Measurements from ENCODE around the gene PCCA.
"Not testable (repeated sequence)": the region's sequence is repeated elsewhere in the genome, so short reads cannot be mapped to it uniquely, and the experiment has no call there.

Gene PCCA, protein sequence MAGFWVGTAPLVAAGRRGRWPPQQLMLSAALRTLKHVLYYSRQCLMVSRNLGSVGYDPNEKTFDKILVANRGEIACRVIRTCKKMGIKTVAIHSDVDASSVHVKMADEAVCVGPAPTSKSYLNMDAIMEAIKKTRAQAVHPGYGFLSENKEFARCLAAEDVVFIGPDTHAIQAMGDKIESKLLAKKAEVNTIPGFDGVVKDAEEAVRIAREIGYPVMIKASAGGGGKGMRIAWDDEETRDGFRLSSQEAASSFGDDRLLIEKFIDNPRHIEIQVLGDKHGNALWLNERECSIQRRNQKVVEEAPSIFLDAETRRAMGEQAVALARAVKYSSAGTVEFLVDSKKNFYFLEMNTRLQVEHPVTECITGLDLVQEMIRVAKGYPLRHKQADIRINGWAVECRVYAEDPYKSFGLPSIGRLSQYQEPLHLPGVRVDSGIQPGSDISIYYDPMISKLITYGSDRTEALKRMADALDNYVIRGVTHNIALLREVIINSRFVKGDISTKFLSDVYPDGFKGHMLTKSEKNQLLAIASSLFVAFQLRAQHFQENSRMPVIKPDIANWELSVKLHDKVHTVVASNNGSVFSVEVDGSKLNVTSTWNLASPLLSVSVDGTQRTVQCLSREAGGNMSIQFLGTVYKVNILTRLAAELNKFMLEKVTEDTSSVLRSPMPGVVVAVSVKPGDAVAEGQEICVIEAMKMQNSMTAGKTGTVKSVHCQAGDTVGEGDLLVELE

DNA sequence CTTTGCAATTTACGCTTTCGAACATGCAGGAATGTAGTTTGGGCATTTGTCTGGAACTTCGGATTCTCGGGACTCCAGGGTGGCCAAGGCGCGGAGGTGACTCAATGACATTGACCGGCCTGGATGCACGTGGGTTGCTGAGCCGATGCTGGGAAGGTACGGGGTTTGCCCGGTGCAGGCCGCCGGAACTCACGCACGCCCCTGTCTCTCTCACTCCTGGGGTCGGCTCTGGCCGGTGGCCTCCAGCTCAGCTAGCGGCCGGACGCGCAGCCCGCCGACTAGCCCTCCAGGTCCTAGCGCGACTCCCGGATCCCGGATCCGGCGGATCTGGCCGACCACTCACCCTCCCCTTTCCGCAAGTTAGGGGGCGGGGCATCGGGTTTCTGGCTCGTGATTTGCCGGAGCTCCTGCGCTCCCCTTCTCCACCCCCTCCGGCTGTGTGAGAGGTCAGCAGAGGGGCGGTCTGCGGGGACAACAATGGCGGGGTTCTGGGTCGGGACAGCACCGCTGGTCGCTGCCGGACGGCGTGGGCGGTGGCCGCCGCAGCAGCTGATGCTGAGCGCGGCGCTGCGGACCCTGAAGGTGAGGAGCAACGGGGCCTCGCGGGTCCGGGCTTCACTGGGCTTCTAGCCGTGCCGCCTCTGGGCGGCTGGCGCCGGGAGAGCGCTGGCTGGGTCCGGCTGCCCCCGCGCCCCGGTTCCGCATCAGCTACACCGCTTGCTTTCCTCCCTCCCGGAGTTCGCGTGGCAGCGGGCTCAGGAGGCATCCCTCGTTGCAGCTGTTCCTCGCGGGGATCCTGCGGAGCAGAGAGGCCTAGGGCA is at the start of gene PCCA:
TSS of gene PCCA (plus strand) at position 450 of the 821 bp plus-strand sequence. CDS start at position 478, 28 bp downstream.
- DNase-seq (ENCODE audit: low read depth), result peak; percentile 50

DNA sequence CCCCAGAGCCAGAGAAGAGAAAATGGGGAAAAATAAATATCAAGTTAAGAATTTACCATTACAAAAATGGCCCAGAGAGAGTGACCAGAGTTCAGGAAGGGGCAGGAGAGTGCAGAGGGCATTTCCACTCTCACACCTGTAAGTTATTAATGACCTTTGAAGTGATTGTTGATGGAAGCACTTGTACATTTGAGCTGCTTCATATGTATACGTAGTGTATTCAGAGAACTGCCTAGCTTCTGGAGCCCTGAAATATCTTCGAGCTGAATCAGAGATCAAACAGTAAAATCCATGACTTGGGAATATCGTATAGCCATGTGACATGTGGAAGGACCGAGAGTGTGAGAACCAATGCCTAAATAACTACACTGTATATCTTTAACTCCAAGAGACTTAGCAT is 49.2 kb upstream of the PCCA start:
- no peak for DNase-seq (ENCODE audit: low read depth)

DNA sequence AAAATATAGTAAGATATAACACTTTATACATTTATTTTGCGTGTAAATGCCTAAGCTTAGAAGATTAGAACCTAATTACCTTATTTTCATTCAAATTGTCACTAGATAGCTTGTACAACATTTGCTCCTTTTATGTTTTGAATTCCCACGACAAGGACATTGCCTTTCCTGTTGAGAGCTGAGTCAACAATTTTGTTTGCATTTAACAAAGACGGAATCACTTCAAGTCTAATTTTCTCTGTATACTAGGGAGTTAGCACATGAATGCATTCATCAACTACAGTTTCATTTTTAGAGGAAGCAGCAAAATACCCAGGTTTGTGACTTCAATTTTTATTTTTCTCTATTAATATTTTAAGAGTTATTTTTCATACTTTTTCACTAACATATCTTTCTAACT is 48.7 kb upstream of the PCCA start:
- no peak for DNase-seq (ENCODE audit: low read depth)

DNA sequence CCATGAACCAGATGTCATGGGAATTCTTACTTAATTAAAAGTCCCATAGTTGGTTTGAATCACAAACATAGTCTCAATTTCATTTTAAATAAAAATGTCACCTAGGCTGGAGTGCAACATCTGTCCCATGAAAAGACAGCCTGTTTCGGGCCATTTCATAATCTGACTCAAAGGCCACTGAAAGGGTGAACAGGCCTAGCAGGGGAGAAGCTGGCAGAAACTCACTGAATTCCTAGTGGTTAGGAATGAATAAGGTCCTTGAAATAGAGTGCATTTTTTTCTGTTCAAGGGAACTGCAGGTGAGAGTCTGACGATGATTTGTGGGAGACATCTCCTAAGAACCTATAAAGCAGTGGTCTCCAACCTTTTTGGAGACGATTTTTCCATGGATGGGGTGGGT is 44.0 kb upstream of the PCCA start:
- DNase-seq (ENCODE audit: low read depth), result no peak

DNA sequence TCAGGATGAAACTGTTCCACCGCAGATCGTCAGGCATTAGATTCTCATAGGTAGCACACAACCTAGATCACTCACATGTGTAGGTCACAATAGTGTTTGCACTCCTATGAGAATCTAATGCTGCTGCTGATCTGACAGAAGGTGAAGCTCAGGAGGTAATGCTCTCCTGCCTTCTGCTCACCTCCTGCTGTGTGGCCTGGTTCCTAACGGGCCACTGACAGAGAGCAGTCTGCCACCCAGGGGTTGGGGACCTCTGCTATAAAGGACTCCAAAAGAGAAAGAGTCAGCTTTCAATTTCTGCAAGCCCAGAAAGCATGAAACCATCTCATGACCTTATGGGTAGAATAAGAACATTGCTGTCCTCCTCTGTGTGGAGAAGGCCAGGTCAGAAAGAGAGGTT is 43.5 kb upstream of the PCCA start:
- DNase-seq (ENCODE audit: low read depth), result no peak

DNA sequence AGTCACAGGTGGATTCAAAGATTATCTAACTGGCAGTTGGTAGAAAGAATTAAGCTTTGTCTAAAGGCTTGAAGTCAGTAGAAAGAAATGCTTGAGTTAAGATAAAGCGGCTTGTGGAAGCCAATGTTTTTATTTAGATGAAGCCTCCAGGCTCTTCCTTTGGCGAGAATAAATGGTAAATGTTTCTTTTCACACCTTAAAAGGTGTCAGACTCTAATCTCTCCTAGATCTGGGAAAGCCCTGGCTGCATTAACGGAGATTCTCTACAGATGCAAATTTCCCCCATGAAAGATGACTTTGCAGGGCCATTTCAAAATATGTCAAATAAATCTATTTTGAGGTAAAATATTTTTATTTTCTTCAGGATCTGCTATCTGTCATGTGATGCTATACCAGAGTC is 37.8 kb upstream of the PCCA start:
- no peak for DNase-seq (ENCODE audit: low read depth)

DNA sequence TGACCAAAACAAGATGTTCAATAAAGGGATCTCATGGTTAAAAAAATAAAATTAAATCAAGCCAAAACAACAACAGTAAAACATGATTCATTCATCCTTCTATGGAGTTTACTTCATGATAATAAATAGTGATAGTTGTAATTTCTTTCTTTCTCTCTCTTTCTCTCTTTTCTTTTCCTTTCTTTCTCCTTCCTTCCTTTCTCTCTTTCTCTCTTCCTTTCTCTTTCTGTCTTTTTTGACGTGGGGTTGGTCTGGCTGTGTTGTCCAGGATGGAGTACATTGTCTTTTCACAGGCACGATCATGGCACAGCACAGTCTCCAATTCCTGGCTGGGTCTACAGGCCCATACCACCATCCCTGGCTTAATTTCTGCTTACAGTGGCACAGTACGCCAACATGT is 29.1 kb upstream of the PCCA start:
- DNase-seq (ENCODE audit: low read depth), result no peak

DNA sequence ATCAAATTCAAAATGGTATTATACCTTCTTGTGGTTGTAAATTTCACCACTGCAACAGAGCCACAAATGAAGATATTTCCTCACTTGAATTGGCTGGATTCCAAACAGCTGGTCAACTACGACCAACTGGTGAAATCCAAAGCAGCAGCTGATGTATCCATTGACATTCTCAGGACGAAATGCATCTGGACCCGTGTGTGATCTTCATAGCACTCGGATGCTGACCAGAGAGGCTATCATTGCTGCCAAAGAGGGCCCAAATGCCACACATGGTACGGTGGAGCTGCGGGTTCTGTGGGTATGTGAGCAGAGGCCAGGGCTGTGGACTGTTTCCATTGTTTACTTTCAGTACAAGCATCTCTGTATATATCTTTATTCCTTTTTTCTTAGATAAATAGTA is 25.6 kb upstream of the PCCA start:
- DNase-seq (ENCODE audit: low read depth), result no peak

DNA sequence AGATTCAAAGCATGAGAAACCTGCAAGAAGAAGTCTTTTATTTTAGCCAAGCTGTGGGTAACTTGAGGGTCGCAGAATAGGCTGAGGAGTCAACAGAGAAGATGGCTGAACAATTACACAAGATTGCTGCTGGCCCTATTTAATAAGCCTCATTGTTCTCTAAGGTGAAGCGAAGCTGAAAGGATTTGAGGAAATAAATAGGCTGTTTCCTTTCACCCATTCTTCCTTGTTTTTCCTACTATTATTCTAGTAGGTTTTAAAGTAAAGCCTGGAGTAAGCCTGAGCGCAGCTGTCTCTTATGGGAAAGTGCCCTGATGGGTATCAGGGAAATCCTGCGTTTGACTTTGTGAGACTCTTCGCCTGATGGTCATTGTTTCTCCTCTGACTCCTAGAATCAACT is 25.0 kb upstream of the PCCA start:
- no peak for DNase-seq (ENCODE audit: low read depth)

DNA sequence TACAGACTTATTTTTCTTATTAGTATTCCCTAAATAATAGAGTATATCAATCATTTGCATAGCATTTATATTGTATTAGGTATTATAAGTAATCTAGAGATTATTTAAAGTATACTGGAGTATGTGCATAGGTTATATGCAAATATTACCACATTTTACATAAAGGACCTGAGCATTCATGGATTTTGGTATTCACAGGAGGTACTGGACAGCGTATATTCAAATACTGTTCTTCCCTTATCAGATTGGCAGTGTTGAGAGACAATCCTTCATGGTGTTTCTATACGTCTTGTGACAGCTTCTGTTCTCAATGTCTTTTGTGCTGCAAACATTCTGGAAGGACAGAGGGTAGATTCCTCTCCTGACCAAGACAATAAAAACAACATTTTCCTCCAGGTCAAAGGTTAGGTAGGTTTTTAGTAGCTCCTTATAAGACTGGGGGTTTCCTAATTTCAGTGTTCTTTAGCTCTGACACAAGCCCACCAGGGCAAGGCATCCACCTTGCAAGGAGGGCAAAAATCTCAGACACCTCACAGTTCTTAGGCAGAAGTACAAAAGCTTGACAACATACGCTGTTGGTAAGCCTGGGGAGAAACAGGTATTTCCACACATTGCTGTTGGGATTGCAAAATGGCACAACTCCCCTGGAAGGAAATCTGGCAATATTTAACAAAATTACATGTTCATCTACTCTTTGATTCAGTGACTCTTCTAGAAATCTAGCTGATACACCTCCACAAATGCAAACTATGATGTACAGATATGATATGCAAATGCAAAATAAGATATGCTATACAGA is 20.6 kb upstream of the PCCA start:
- DNase-seq (ENCODE audit: low read depth), result no peak

DNA sequence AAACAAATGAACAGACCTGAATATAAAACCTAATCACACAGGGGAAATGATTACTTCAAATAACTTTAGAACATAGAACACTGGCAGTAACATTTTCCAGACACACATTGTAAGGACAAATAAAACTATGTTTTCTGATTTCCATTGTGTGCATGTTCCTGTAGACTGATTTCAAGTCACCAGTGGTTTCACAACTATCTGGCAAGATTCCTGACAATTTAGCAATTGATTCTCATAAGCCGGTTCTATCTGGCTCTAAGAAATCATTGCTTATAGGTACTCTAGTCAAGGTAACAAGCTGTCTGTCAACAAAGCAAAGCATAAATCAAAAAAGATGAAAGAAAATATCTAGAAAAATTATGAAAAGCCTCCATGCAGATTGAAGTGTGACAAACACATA is 19.6 kb upstream of the PCCA start:
- no peak for DNase-seq (ENCODE audit: low read depth)

DNA sequence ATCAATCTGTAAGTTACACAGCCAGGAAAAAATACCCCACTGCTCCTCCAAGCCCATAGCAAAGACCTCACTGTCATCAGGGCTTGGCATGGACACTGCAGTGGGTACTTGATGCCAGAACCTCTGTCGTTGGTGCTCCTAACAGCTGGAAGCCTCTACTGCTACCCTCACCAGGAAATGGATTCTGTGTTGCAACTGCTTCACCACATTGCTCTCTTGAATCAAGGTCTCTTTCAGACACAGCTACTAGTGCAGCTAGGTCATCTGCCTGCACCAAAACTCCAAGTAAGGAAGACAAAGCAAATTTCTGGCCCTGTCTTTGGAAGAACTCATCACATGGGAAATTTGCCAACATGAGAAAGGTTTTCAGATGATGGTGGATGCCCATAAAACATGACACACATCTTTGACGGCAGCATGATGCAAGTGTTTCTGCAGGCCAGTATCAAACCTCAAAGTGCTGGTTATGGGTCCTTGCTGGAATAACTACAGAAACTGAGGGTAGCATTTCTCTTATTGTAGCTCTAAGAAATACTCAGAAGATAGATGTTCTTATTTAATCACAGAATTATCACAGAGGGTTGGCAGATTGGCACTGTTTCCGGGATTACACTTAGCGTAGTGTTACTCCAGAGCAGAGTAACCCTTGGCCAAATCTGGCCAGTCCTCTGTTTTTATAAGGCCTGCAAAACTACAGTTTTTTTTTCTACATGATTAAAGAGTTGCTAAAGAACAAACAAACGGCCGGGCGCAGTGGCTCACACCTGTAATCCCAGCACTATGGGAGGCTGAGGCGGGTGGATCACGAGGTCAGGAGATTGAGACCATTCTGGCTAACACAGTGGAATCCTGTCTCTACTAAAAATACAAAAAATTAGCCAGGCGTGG is 12.9 kb upstream of the PCCA start:
- DNase-seq (ENCODE audit: low read depth), result no peak

DNA sequence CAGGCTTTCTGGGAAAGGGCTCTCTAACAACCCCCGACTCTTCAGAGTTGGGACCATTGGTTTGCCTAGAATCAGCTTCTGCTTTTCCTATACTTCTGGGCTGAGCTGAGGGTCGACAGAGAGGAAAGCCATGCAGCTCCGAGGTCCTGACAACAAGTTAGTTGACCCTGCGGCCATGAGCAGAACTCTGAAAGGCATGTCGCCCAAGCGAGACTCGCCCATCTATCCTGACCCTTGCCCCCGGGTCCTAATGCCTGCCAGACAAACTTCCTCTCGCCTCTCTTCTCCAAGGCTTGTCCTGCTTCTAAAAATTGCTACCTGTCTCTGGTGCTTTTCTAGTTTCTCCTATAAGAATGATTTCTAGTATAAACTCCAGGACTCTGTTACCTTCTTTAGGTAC is 9.9 kb upstream of the PCCA start:
- DNase-seq (ENCODE audit: low read depth), result not testable (repeated sequence)

DNA sequence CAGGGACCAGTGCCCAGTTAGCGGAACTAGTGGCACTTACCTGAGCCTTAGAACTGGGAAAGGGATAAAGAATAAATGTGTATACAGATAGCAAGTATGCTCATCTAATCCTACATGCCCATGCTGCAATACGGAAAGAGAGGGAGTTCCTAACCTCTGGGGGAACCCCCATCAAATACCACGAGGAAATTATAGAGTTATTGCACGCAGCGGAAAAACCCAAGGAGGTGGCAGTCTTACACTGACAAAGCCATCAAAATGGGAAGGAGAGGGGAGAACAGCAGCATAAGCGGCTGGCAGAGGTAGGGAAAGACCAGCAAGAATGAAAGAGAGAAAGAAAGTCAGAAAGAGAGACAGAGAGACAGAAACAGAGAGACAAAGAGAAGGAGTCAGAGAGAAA is 5.5 kb upstream of the PCCA start:
- not testable (repeated sequence) for DNase-seq (ENCODE audit: low read depth)

DNA sequence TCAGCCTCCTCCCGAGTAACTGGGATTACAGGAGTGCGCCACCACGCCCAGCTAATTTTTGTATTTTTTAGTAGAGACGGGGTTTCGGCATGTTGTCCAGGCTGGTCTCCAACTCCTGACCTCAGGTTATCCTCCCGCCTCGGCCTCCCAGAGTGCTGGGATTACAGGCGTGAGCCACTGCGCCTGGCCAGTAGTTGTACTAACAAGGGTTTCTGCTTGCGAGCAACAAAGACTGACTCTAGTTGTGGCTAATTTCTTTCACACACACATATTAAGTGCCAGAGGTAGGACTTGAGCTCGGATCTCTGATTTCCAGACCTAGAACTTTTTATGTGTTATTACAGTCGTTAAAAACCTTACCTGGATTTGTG is 635 bp upstream of the PCCA start:
- DNase-seq (ENCODE audit: low read depth), result no peak

DNA sequence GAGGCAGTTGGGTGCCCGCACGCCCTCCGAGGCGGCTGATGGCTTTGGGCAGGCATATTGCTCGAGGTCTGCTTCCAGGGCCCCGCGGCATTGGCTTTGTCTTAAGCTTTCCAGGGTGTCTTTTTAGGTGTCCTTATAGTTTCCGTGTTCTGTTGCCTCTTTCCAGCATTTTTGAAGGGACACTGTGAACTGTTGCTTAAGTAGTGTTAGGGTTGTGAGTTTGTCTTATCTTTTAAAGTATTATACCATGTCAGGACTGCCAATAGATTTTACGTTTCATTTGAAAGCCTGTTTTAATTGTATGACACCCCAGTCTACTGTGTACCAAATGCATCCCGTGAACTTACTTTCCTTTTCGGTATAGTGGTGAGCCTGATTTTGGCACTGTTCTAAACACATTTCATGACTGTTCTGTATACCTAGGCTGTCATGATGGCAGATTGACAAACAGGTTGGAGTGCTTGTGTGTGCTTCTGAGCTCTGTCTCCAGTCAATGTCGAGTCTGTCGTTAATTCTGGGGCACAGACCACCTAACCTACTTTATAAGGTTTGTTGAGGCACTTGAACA is 656 bp downstream of the PCCA start:
- DNase-seq (ENCODE audit: low read depth), result no peak

DNA sequence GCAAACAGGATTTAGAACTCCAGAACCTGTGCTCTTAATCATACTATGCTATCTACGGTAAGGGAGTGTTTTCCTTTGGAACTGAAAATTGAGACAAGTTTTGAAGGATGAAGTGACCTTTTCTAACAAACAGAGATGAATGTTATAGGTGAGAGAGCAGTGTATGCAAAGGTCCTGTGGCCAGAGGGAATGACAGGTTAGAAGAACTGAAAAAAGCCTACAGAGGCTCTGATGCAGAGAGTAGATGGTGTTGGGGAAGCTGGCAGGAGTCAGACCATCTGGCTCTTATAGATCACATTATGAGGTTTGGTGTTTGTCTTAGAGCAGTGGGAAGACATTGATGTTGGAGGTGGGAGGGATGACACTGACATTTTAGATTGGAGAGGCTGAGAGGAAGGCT is 2.0 kb downstream of the PCCA start:
- DNase-seq (ENCODE audit: low read depth), result no peak

DNA sequence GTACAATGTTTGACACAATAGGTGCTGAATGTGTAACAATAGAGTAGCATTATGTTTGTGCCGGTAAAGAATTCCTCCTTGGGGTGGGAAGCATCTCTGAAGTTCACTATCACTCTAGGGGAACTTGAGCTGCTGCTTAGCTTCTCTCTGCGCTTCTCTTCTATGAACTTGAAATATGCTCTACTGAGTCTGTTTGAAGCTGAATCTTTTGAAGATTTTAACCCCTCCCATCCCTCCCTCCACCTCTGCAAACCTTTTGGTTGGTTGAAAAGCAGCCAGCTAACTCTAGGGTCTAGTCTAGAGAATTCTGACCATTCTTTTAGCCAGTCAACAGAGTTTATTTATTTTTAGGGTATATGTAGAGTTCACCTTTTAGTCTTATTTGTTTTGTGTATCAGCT is 2.5 kb downstream of the PCCA start:
- DNase-seq (ENCODE audit: low read depth), result no peak

DNA sequence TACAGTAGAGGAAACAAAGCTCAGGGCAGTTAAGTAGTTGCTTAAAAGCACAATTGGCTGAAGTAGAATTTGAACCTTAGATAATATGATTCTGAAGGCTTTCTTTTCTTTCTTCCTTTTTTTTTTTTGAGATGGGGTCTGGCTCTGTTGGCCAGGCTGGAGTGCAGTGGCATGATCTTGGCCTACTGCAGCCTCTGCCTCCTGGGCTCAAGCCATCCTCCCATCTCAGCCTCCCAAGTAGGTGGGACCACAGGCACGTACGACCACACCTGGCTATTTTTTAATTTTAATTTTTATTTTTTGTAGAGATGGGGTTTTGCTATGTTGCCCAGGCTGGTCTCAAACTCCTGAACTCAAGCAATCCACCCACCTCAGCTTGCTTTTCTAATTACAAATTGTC is 3.4 kb downstream of the PCCA start:
- DNase-seq (ENCODE audit: low read depth), result not testable (repeated sequence)

DNA sequence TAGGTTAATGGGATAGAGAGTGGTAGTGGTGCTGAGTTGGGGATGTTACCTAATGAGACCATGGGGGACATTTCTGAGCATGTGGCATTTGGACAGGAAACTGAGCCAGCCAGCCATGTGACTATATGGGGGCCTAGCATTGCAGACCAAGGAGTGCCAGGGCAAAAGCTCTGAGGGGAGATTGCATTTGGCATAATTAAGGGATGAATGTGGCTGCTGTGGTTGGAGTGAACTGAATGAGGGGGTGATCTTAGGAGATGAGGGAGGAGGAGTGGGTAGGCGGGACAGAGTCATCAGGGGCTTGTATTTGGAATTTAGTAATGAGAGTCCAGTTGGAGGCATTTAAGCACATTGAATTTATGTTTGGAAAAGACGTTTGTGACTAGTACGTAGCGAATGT is 6.6 kb downstream of the PCCA start:
- no peak for DNase-seq (ENCODE audit: low read depth)

DNA sequence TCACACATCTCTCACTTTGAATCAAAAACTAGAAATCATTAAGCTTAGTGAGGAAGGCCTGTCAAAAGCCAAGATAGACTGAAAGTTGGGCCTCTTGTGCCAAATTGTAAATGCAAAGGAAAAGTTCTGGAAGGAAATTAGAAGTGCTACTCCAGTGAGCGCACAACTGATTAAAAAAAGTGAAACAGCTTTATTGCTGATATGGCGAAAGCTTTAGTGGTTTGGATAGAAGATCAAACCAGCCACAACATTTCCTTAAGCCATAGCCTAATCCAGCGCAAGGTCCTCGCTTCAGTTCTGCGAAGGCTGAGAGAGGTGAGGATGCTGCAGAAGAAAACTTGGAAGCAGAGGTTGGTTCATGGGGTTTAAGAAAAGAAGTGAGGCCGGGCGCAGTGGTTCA is 7.6 kb downstream of the PCCA start:
- DNase-seq (ENCODE audit: low read depth), result no peak
